Common myeloid progenitor, CD34-positive (primary cell): ENCODE data around the gene PLOD1.
A peak's percentile ranks its signal among the peaks of the same experiment; 100 is the strongest.
"Not testable (repeated sequence)": the region's sequence is repeated elsewhere in the genome, so short reads cannot be mapped to it uniquely, and the experiment has no call there.

Source experiments
- CTCF ChIA-PET: fragments of 350-600 bp; sonication (Branson Sonifier 250); formaldehyde crosslinking; loops from one replicate; lab custom pipeline; 2021; ENCODE audit warnings: antibody characterized with exemption; lab: Charles Lee
- POLR2A ChIA-PET: fragments of 350-600 bp; sonication (Branson Sonifier 250); formaldehyde crosslinking; loops from one replicate; lab custom pipeline; 2021; ENCODE audit warnings: antibody characterized with exemption; lab: Charles Lee
- DNase-seq, 3 donors: peaks; one replicate each; pipeline versions ENCODE4 v3.0.0 to v3.0.0-alpha.2; 2013
- H3K27ac ChIP-seq, 2 experiments: 1 replicate in 1 of 2; 2 replicates in 1 of 2; pipeline ENCODE4 v1.7.0; 2013; ENCODE audit warnings: inconsistent platforms in 2 of 2, low read length in 2 of 2, mild to moderate bottlenecking in 2 of 2, low read depth in 1 of 2, moderate library complexity in 1 of 2; ENCODE audit not compliant: severe bottlenecking in 2 of 2, insufficient read depth in 1 of 2, poor library complexity in 1 of 2
- H3K27me3 ChIP-seq, 5 experiments: replicated peaks in 2 of 5; 1 replicate in 3 of 5; 2 replicates in 2 of 5; pipeline versions ENCODE4 v1.6.1 to v1.7.0; 2013; ENCODE audit warnings: low read length in 4 of 5, mild to moderate bottlenecking in 2 of 5, moderate library complexity in 2 of 5, inconsistent platforms in 1 of 5; ENCODE audit not compliant: insufficient read depth in 5 of 5, control insufficient read depth in 4 of 5
- H3K36me3 ChIP-seq, 4 experiments: 1 replicate in 2 of 4; 2 replicates in 2 of 4; pipeline versions ENCODE4 v1.6.1 to v1.7.0; 2013; ENCODE audit warnings: low read length in 3 of 4, control low read depth in 1 of 4, mild to moderate bottlenecking in 1 of 4; ENCODE audit not compliant: control insufficient read depth in 4 of 4, insufficient read depth in 4 of 4
- H3K4me1 ChIP-seq, 4 experiments: 1 replicate in 3 of 4; 2 replicates in 1 of 4; pipeline versions ENCODE4 v1.6.1 to v1.7.1; 2013; ENCODE audit warnings: low read length in 3 of 4, mild to moderate bottlenecking in 3 of 4, control low read depth in 1 of 4, inconsistent platforms in 1 of 4, moderate library complexity in 1 of 4; ENCODE audit not compliant: control insufficient read depth in 4 of 4, insufficient read depth in 4 of 4; ENCODE audit errors: control extremely low read depth in 1 of 4
- H3K4me3 ChIP-seq, 7 experiments: 1 replicate in 4 of 7; 2 replicates in 3 of 7; pipeline versions ENCODE4 v1.5.1 to v1.7.0; 2013; ENCODE audit warnings: mild to moderate bottlenecking in 7 of 7, low read length in 6 of 7, moderate library complexity in 6 of 7, inconsistent platforms in 2 of 7, low read depth in 2 of 7, control low read depth in 1 of 7; ENCODE audit not compliant: insufficient read depth in 4 of 7, control insufficient read depth in 1 of 7; ENCODE audit errors: extremely low read depth in 1 of 7
- H3K9me3 ChIP-seq, 5 experiments: 1 replicate in 4 of 5; 2 replicates in 1 of 5; pipeline versions ENCODE4 v1.6.1 to v1.7.1; 2013; ENCODE audit warnings: low read length in 4 of 5, mild to moderate bottlenecking in 2 of 5, inconsistent platforms in 1 of 5, low read depth in 1 of 5, moderate library complexity in 1 of 5; ENCODE audit not compliant: control insufficient read depth in 4 of 5, insufficient read depth in 2 of 5; ENCODE audit errors: control extremely low read depth in 1 of 5
- WGBS: methylation state at CpG from one replicate; pipeline ENCODE4 v1.1.5; 2013; ENCODE audit not compliant: insufficient coverage; 5-methylcytosine and 5-hydroxymethylcytosine counted together

The PLOD1 gene

DNA sequence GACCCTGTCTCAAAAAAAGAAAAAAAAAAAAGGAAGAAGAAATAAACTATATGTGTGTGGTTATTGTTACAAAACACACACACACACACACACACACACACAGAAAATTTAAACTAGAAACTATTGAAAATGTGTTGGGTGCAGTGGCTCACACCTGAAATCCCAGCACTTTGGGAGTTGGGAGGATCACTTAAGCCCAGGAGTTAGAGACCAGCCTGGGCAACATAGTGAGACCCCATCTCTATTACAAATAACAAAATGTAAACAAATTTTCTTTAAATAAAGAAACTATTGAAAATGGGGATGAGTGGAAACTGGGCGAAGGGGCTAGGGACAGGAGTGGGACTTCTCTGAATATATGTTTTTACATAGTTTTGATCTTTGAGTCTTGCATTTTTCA lies 31.3 kb upstream of the PLOD1 start:
- peaks cover 0 to 24% (median 6%) of the 10 kb centered on the region in 5 experiments for H3K27me3 ChIP-seq
- no CpG with 5 or more reads among the region's 1 CpG for WGBS
- CTCF ChIA-PET: interaction anchor here (0.7 to 1.3 kb wide), 2 partner anchors 11 to 34 kb away, joined by 3 to 4 read pairs; no protein-coding TSS in a partner anchor
- peaks cover 0 to 4% (median 0%) of the 10 kb centered on the region in 4 experiments for H3K4me1 ChIP-seq
- no peak for DNase-seq
- H3K36me3 ChIP-seq: no peaks in the 10 kb centered on the region
- no peak overlapping the region for H3K27ac ChIP-seq
- POLR2A ChIA-PET: no interaction called here
- H3K4me3 ChIP-seq: no peak overlapping the region
- no peaks in the 10 kb centered on the region for H3K9me3 ChIP-seq

DNA sequence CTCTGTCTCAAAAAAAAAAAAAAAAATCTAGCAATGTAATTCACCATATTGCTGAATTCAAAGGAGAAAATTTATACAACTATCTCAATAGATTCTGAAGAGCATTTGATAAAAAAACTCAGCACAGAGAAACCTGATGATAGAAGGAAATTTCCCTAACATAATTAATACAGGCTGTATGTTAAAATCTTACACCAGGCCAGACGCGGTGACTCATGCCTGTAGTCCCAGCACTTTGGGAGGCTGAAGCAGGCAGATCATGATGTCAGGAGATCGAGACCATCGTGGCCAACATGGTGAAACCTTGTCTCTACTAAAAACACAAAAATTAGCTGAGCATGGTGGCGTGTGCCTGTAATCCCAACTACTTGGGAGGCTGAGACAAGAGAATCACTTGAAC lies 30.4 kb upstream of the PLOD1 start:
- WGBS: 100% methylated on average over 3 of the region's 5 CpGs
- H3K36me3 ChIP-seq, H3K27ac ChIP-seq, CTCF ChIA-PET, H3K9me3 ChIP-seq, DNase-seq, H3K4me3 ChIP-seq, POLR2A ChIA-PET: not testable (repeated sequence)
- Histone ChIP-seq H3K4me1 (peaks cover 0 to 13% (median 8%) of the 10 kb centered on the region in 4 experiments), H3K27me3 (peaks cover 0 to 15% (median 3%) of the 10 kb centered on the region in 5 experiments)

DNA sequence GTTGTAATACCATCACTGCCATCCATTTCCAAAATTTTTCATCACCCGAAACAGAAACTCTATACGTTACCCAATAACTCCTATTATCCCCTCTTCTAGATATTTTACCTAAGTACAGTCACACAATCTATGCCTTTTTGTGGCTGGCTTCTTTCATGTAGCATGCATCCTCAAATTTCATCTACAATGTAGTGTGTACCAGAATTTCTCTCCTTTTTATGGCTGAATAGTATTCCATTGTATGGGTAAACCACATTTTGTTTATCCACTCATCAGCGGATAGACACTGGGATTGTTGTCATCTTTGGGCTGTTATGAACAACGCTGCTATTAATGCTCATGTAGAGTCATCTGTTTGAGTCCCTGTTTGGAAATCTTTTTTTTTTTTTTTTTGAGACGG lies 29.5 kb upstream of the PLOD1 start:
- no peak overlapping the region for H3K27ac ChIP-seq
- no peaks in the 10 kb centered on the region for H3K36me3 ChIP-seq
- POLR2A ChIA-PET: no interaction called here
- peaks cover 0 to 14% (median 9%) of the 10 kb centered on the region in 4 experiments for H3K4me1 ChIP-seq
- DNase-seq: no peak
- H3K4me3 ChIP-seq: no peak overlapping the region
- H3K27me3 ChIP-seq: peaks cover 0 to 7% (median 3%) of the 10 kb centered on the region in 5 experiments
- WGBS: 100% methylated on average over 3 of the region's 5 CpGs
- CTCF ChIA-PET: no interaction called here
- no peaks in the 10 kb centered on the region for H3K9me3 ChIP-seq

DNA sequence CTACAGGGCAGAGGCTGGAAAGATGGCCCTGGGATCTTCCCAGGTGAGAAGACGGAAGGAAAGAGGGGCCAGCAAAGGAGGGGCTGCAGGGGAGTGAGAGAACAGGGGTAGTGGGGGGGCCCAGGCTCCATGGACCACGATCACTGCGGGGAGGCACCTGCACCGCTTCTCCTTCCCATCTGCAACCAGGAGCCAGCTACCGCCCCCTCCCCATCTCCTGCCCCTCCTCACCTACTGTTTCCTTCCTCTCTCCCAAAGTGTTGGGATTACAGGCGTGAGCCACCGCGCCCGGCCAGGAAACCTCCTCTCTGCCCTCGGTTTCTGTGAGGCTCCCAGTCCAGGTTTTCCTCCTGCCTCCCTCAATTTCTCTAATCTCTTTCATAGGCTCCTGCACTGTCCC lies 27.6 kb upstream of the PLOD1 start:
- no peak for DNase-seq

DNA sequence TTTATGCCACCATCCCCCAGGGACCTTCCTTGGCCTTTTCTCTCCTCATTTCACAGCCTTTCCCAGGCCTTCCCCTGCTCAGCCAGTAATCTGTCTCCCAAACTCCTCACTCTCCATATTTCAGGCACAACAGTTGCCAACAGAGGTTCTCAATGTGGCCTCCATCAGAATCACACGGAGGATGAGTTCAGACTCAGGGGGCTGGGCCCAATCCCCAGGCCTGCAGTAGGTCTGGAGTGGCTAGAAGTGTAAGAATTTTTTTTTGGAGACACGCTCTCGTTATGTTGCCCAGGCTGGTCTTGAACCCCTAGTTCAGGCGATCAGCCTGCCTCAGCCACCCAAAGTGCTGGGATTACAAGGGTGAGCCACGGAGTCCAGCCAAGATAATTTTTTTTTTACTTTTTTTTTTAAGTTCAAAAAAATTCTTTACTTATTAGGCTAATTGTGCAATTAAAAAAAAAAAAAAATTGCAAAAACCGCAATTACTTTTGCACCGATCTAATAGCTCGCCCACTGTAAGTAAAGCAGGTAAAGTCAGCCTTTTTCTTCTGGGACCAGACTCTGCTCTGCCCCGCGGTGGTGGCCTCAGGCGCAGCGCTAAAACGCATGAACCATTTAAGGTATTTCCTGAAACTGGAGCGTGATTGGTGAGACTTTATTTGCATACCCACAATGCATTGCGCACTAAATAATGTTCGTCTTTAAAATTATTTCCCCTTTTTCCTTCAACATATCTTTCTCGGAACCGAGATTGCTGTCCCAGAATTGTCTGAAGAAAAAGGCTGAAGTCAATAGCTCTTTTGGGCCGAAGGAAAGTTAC lies 27.0 kb upstream of the PLOD1 start:
- POLR2A ChIA-PET: interaction anchor here (0.7 to 3.4 kb wide), 25 partner anchors 8 to 243 kb away, joined by 3 to 74 read pairs (median 4); partner anchors contain the start of genes AGTRAP, CLCN6, KIAA2013 and MFN2
- peak; percentile 96 to 98 (median 98) for DNase-seq
- H3K4me1 ChIP-seq: peaks cover 0 to 14% (median 9%) of the 10 kb centered on the region in 4 experiments
- no peaks in the 10 kb centered on the region for H3K9me3 ChIP-seq
- no peaks in the 10 kb centered on the region for H3K27me3 ChIP-seq
- CTCF ChIA-PET: interaction anchor here (1.0 to 3.1 kb wide), 5 partner anchors 9 to 124 kb away, joined by 3 to 22 read pairs (median 3); partner anchors contain the start of gene MFN2
- peak overlapping the region; percentile 100 for H3K27ac ChIP-seq
- WGBS: 17% methylated on average over 13 of the region's 19 CpGs
- H3K36me3 ChIP-seq: no peaks in the 10 kb centered on the region
- H3K4me3 ChIP-seq: peak overlapping the region in 4 of 7 experiments; percentile 5 to 85 (median 54)

More for the DNA sequence above, 27.6 kb upstream of the PLOD1 start:
- Histone ChIP-seq H3K4me1 (peaks cover 0 to 14% (median 9%) of the 10 kb centered on the region in 4 experiments), H3K4me3 (no peak overlapping the region), H3K27ac (no peak overlapping the region), H3K27me3 (peaks cover 0 to 1% (median 0%) of the 10 kb centered on the region in 5 experiments), H3K36me3 (no peaks in the 10 kb centered on the region), H3K9me3 (no peaks in the 10 kb centered on the region)
- ChIA-PET POLR2A (interaction anchor here (0.6 kb wide), 1 partner anchor 101 kb away, joined by 3 read pairs; the partner anchor contains the start of genes CLCN6 and MTHFR), CTCF (interaction anchor here (3.1 kb wide), 1 partner anchor 68 kb away, joined by 22 read pairs; no protein-coding TSS in a partner anchor)
- 72% methylated on average over 7 of the region's 10 CpGs for WGBS

DNA sequence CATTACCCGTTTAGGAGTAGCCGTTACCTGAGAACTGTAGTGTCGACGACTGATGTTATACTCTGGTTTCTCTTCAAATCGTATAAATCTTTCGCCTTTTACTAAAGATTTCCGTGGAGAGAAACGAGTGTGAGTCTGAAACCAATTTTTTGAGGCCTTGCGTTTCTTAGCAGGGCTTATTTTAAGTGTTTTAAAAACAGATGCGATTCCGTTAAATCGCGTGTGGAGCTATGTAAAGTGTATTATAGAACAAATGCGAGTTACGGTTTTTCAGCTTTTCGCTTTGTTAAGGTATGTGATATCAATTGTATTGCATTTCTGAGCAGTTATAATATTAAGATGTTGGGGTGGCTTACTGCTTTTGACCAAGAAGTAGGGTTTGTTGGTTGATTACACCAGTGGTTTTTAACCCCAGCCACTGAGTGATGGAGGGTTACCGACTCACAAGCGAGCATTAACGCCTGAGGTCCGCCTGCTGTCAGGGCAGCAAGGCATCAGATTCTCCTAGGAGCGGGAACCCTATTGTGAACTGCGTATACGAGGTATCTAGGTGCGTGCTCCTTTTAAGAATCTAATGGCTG lies 26.3 kb upstream of the PLOD1 start:
- POLR2A ChIA-PET: interaction anchor here (0.6 to 3.4 kb wide), 28 partner anchors 9 to 243 kb away, joined by 3 to 74 read pairs (median 4); partner anchors contain the start of genes AGTRAP, CLCN6, KIAA2013 and MFN2
- DNase-seq: peak; percentile 92 to 97 (median 96)
- 0% methylated on average over 20 of the region's 24 CpGs for WGBS
- Histone ChIP-seq H3K27me3 (no peaks in the 10 kb centered on the region), H3K9me3 (no peaks in the 10 kb centered on the region), H3K4me3 (peak overlapping the region; percentile 44 to 86 (median 71)), H3K4me1 (peaks cover 0 to 14% (median 9%) of the 10 kb centered on the region in 4 experiments), H3K36me3 (no peaks in the 10 kb centered on the region), H3K27ac (peak overlapping the region; percentile 100)
- CTCF ChIA-PET: interaction anchor here (1.0 to 3.1 kb wide), 5 partner anchors 9 to 123 kb away, joined by 3 to 22 read pairs (median 3); partner anchors contain the start of gene MFN2
